Adipocyte (in vitro differentiated cells): ENCODE measurements around the gene MAN1C1.
"Not testable (repeated sequence)": the region's sequence is repeated elsewhere in the genome, so short reads cannot be mapped to it uniquely, and the experiment has no call there.

ENCODE experiments used
- DNase-seq: peaks from one replicate; pipeline ENCODE4 v3.0.0-alpha.2; 2015; ENCODE audit warnings: low read depth
- H3K27me3 ChIP-seq: replicated peaks from 2 replicates; pipeline ENCODE4 v1.7.0; 2013; ENCODE audit warnings: mild to moderate bottlenecking, low read length, moderate library complexity; ENCODE audit not compliant: control insufficient read depth, insufficient read depth
- H3K36me3 ChIP-seq: 2 replicates; pipeline ENCODE4 v1.7.0; 2013; ENCODE audit warnings: low read length, mild to moderate bottlenecking, moderate library complexity; ENCODE audit not compliant: control insufficient read depth, insufficient read depth, severe bottlenecking
- H3K4me1 ChIP-seq: 2 replicates; pipeline ENCODE4 v1.7.0; 2013; ENCODE audit warnings: mild to moderate bottlenecking, low read length, moderate library complexity; ENCODE audit not compliant: control insufficient read depth, insufficient read depth
- H3K4me3 ChIP-seq: 2 replicates; pipeline ENCODE4 v1.7.0; 2013; ENCODE audit warnings: mild to moderate bottlenecking, low read length, moderate library complexity
- H3K9ac ChIP-seq: 2 replicates; pipeline ENCODE4 v1.7.0; 2013; ENCODE audit warnings: mild to moderate bottlenecking, low read length, moderate library complexity
- H3K9me3 ChIP-seq: 2 replicates; pipeline ENCODE4 v1.7.0; 2013; ENCODE audit warnings: mild to moderate bottlenecking, low read length, moderate library complexity; ENCODE audit not compliant: control insufficient read depth

MAN1C1 gene

GRCh38 chr1:25587290-25587689, 29.3 kb upstream of the MAN1C1 start:
- no peak overlapping the region for H3K9ac ChIP-seq
- DNase-seq: no peak
- H3K4me3 ChIP-seq: no peak overlapping the region
- H3K9me3 ChIP-seq: no peaks in the 10 kb centered on the region
- no peaks in the 10 kb centered on the region for H3K27me3 ChIP-seq
- peaks cover 12% of the 10 kb centered on the region for H3K4me1 ChIP-seq
- no peaks in the 10 kb centered on the region for H3K36me3 ChIP-seq

- H3K36me3 ChIP-seq, DNase-seq, H3K9ac ChIP-seq, H3K27me3 ChIP-seq, H3K4me3 ChIP-seq, H3K9me3 ChIP-seq: not testable (repeated sequence)
- H3K4me1 ChIP-seq: peaks cover 12% of the 10 kb centered on the region
Measured at GRCh38 chr1:25588224-25588623, 28.4 kb upstream of the MAN1C1 start.

GRCh38 chr1:25588786-25589185, 27.8 kb upstream of the MAN1C1 start:
- H3K36me3 ChIP-seq, H3K9me3 ChIP-seq, H3K4me3 ChIP-seq, H3K9ac ChIP-seq, H3K27me3 ChIP-seq, DNase-seq: not testable (repeated sequence)
- H3K4me1 ChIP-seq: peaks cover 12% of the 10 kb centered on the region

- no peaks in the 10 kb centered on the region for H3K36me3 ChIP-seq
- no peaks in the 10 kb centered on the region for H3K9me3 ChIP-seq
- H3K27me3 ChIP-seq: peaks cover 2% of the 10 kb centered on the region
- H3K9ac ChIP-seq: no peak overlapping the region
- no peak overlapping the region for H3K4me3 ChIP-seq
- H3K4me1 ChIP-seq: peaks cover 12% of the 10 kb centered on the region
- DNase-seq: no peak
Measured at GRCh38 chr1:25590096-25590824, 26.3 kb upstream of the MAN1C1 start.

GRCh38 chr1:25593861-25594260, 22.7 kb upstream of the MAN1C1 start:
- peaks cover 12% of the 10 kb centered on the region for H3K4me1 ChIP-seq
- H3K9me3 ChIP-seq: peaks cover 4% of the 10 kb centered on the region
- peaks cover 13% of the 10 kb centered on the region for H3K27me3 ChIP-seq
- no peaks in the 10 kb centered on the region for H3K36me3 ChIP-seq
- DNase-seq: no peak
- no peak overlapping the region for H3K4me3 ChIP-seq
- H3K9ac ChIP-seq: no peak overlapping the region

GRCh38 chr1:25594971-25595370, 21.6 kb upstream of the MAN1C1 start:
- no peak overlapping the region for H3K4me3 ChIP-seq
- no peaks in the 10 kb centered on the region for H3K36me3 ChIP-seq
- H3K4me1 ChIP-seq: peaks cover 8% of the 10 kb centered on the region
- no peak overlapping the region for H3K9ac ChIP-seq
- no peak for DNase-seq
- peaks cover 13% of the 10 kb centered on the region for H3K27me3 ChIP-seq
- peaks cover 10% of the 10 kb centered on the region for H3K9me3 ChIP-seq

- peaks cover 13% of the 10 kb centered on the region for H3K27me3 ChIP-seq
- not testable (repeated sequence) for H3K4me1 ChIP-seq, H3K4me3 ChIP-seq, DNase-seq, H3K36me3 ChIP-seq, H3K9ac ChIP-seq, H3K9me3 ChIP-seq
Measured at GRCh38 chr1:25596641-25597040, 19.9 kb upstream of the MAN1C1 start.

GRCh38 chr1:25598879-25599278, 17.7 kb upstream of the MAN1C1 start:
- no peak overlapping the region for H3K4me3 ChIP-seq
- H3K9me3 ChIP-seq: peaks cover 10% of the 10 kb centered on the region
- no peak for DNase-seq
- H3K36me3 ChIP-seq: no peaks in the 10 kb centered on the region
- H3K9ac ChIP-seq: no peak overlapping the region
- H3K27me3 ChIP-seq: peaks cover 11% of the 10 kb centered on the region
- no peaks in the 10 kb centered on the region for H3K4me1 ChIP-seq

GRCh38 chr1:25599969-25600610, 16.5 kb upstream of the MAN1C1 start:
- Histone ChIP-seq H3K9ac (no peak overlapping the region), H3K9me3 (peaks cover 10% of the 10 kb centered on the region), H3K4me3 (no peak overlapping the region), H3K27me3 (peaks cover 11% of the 10 kb centered on the region), H3K36me3 (no peaks in the 10 kb centered on the region), H3K4me1 (no peaks in the 10 kb centered on the region)
- no peak for DNase-seq

GRCh38 chr1:25600971-25601699, 15.5 kb upstream of the MAN1C1 start:
- H3K4me1 ChIP-seq, H3K36me3 ChIP-seq, H3K9ac ChIP-seq, DNase-seq, H3K4me3 ChIP-seq, H3K9me3 ChIP-seq: not testable (repeated sequence)
- peaks cover 14% of the 10 kb centered on the region for H3K27me3 ChIP-seq

- H3K9ac ChIP-seq, H3K36me3 ChIP-seq, H3K9me3 ChIP-seq, H3K4me1 ChIP-seq, H3K4me3 ChIP-seq, DNase-seq: not testable (repeated sequence)
- peaks cover 10% of the 10 kb centered on the region for H3K27me3 ChIP-seq
Measured at GRCh38 chr1:25603779-25604538, 12.6 kb upstream of the MAN1C1 start.
